Colonic mucosa (tissue), 4 donors: ENCODE data around the gene RSBN1. TPM values are rescaled to one million over a fixed set of nuclear protein-coding genes. Genes with fewer than 3 reads are reported as not detected.

Source experiments
- DNase-seq: peaks from one replicate; pipeline ENCODE4 v3.0.0-alpha.2; 2020
- H3K27ac ChIP-seq: fragments of 200-600 bp; one replicate; pipeline ENCODE4 v1.8.0; 2021
- H3K27me3 ChIP-seq: fragments of 200-600 bp; one replicate; pipeline ENCODE4 v1.8.0; 2021
- H3K36me3 ChIP-seq: fragments of 200-600 bp; one replicate; pipeline ENCODE4 v1.8.0; 2021
- H3K4me1 ChIP-seq: fragments of 200-600 bp; one replicate; pipeline ENCODE4 v1.8.0; 2021; ENCODE audit warnings: mild to moderate bottlenecking
- H3K4me3 ChIP-seq: fragments of 200-600 bp; one replicate; pipeline ENCODE4 v1.8.0; 2021
- H3K9ac ChIP-seq, 2 donors: one replicate each; pipeline ENCODE4 v1.7.0; 2013; ENCODE audit warnings: control low read depth in 2 of 2, low read depth in 2 of 2, low read length in 2 of 2
- H3K9me3 ChIP-seq: fragments of 200-600 bp; one replicate; pipeline ENCODE4 v1.8.0; 2021
- intact Hi-C: fragments of 100-400 bp; cut with DNase I; formaldehyde crosslinking; loops from one replicate; pipeline ENCODE4 v1.14.1; 2022
- total RNA-seq, 2 donors: library from RNA; stranded (reverse); fragmentation: NEBNext Ultra II Directional in 1 of 2; extraction: Animal tissue kit (Norgen Biotek cat#: 25700) in 1 of 2; gene quantifications; one replicate each; pipeline ENCODE4 v1.2.1, GENCODE V29; 2021
- TF ChIP-seq, protein P1 (sequence below): fragments of 200-600 bp; IDR thresholded peaks from one replicate; pipeline ENCODE4 v1.8.0; 2022; ENCODE audit warnings: antibody characterized with exemption, mild to moderate bottlenecking
- donor health status: healthy.
- donor health status: DM: no; HTN: no; CAD: no.
- donor health status: DM: no; HTN: no; CAD: no.

RSBN1 gene
- total RNA-seq, 2 donors from 2014 or later, result 21.7 to 27.4 TPM

DNA sequence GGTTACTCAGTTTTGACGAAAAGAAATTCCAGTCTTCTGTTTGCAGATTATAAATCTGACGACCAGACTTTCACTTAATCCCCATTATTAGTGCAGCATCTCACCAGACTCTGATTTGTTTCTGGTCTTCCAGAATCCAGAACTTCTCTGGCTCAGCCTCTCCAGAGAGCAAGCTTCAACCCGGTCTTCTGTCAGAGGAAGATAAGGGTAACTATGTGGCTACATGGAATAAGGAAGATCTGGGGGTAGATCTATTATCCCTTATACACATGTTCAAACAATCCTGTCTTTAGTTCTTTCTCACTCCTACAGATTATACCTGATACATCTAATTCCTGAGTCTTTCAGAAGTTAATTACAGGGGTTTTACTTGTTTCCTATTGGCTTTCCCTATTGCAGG is 62.9 kb downstream of the RSBN1 start:
- Histone ChIP-seq H3K9me3 (no peaks in the 10 kb centered on the region), H3K9ac (no peak overlapping the region), H3K4me1 (no peaks in the 10 kb centered on the region), H3K27me3 (no peaks in the 10 kb centered on the region), H3K4me3 (no peak overlapping the region), H3K36me3 (no peaks in the 10 kb centered on the region), H3K27ac (no peak overlapping the region)
- intact Hi-C loops, result no loop called here
- TF ChIP-seq, protein P1, sequence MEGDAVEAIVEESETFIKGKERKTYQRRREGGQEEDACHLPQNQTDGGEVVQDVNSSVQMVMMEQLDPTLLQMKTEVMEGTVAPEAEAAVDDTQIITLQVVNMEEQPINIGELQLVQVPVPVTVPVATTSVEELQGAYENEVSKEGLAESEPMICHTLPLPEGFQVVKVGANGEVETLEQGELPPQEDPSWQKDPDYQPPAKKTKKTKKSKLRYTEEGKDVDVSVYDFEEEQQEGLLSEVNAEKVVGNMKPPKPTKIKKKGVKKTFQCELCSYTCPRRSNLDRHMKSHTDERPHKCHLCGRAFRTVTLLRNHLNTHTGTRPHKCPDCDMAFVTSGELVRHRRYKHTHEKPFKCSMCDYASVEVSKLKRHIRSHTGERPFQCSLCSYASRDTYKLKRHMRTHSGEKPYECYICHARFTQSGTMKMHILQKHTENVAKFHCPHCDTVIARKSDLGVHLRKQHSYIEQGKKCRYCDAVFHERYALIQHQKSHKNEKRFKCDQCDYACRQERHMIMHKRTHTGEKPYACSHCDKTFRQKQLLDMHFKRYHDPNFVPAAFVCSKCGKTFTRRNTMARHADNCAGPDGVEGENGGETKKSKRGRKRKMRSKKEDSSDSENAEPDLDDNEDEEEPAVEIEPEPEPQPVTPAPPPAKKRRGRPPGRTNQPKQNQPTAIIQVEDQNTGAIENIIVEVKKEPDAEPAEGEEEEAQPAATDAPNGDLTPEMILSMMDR, result no peak
- no peak for DNase-seq

DNA sequence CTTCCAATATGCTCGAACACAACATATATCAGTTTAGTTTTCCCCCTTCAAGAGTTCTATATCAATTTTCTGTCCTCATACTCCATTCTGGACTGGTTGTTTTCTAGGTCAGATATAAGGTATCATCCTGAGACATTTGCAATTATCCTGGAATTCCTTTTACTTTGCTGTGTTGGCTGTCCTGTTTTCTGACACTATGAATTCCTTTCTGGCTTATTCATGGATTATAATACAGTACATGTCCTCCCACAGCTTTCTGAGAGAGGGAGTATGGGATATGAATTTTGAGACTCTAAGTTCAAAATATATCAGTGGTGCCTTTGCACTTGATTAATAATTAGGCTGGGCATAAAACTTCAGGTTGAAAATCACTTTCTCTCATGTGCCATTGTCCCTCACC is 64.9 kb downstream of the RSBN1 start:
- no peak for DNase-seq
- Histone ChIP-seq H3K4me3 (no peak overlapping the region), H3K9me3 (no peaks in the 10 kb centered on the region), H3K36me3 (no peaks in the 10 kb centered on the region), H3K4me1 (no peaks in the 10 kb centered on the region), H3K9ac (no peak overlapping the region), H3K27me3 (no peaks in the 10 kb centered on the region), H3K27ac (no peak overlapping the region)
- TF ChIP-seq, protein P1, result no peak
- intact Hi-C loops, result no loop called here

DNA sequence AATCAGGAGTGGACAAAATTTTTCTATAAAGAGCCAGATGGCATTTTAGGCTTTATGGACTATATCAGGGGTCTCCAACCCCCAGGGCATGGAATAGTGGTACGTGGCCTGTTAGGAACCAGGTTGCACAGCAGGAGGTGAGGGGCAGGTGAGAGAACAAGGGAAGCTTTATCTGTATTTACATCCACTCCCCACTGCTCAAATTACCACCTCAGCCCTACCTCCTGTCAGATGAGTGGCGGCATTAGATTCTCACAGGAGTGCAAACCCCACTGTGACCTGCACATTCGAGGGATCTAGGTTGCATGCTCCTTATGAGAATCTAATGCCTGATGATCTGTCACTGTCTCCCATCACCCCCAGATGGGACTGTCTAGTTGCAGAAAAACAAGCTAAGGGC is 66.9 kb downstream of the RSBN1 start:
- Histone ChIP-seq H3K27me3 (no peaks in the 10 kb centered on the region), H3K4me1 (no peaks in the 10 kb centered on the region), H3K9ac (no peak overlapping the region), H3K4me3 (no peak overlapping the region), H3K27ac (no peak overlapping the region), H3K9me3 (no peaks in the 10 kb centered on the region), H3K36me3 (no peaks in the 10 kb centered on the region)
- DNase-seq, result no peak
- TF ChIP-seq, protein P1, result no peak
- intact Hi-C loops, result no loop called here

DNA sequence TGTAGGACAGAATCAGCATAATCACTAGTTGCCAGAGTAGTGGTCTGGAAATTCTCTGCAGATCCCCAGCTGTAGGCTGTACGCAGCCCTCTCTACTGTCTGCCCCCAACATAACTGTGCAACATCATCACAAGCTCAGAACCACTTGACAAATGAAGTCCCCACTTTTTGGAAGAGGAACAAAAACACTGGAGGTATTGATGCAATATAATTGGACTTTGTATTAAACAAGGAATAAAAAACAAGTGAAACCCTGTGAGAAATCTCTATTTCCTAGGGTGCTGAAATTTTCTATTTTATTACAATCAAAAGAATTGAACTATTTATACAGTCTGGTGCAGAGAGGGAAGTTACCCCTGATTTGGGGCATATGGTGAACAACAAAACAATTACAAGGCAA is 68.2 kb downstream of the RSBN1 start:
- TF ChIP-seq, protein P1, result no peak
- Histone ChIP-seq H3K27me3 (no peaks in the 10 kb centered on the region), H3K9ac (no peak overlapping the region), H3K4me1 (no peaks in the 10 kb centered on the region), H3K36me3 (no peaks in the 10 kb centered on the region), H3K4me3 (no peak overlapping the region), H3K27ac (no peak overlapping the region), H3K9me3 (no peaks in the 10 kb centered on the region)
- DNase-seq, result no peak
- intact Hi-C loops, result no loop called here

DNA sequence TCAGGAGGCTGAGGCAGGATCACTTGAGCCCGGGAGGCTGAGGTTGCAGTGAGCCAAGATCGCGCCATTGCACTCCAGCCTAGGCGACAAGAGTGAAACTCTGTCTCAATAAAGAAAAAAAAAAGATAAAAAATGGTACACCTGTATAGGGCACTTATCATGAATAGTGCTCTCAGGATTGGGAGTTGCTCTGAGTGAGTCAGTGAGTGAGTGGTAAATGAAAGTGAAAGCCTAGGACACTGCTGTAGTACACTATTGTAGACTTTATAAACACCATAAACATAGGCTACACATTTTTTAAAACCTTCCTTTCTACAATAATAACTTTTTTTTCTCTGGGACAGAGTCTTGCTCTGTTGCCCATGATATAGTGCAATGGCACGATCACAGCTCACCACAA is 69.8 kb downstream of the RSBN1 start:
- H3K9me3 ChIP-seq, result no peaks in the 10 kb centered on the region
- no peaks in the 10 kb centered on the region for H3K4me1 ChIP-seq
- TF ChIP-seq, protein P1, result no peak
- H3K27ac ChIP-seq, result no peak overlapping the region
- no peaks in the 10 kb centered on the region for H3K36me3 ChIP-seq
- no peaks in the 10 kb centered on the region for H3K27me3 ChIP-seq
- H3K9ac ChIP-seq, result no peak overlapping the region
- intact Hi-C loops, result no loop called here
- no peak for DNase-seq
- no peak overlapping the region for H3K4me3 ChIP-seq
